Transverse colon (tissue), 4 donors: ENCODE results near the gene TMEM181. TPM values are rescaled to one million over a fixed set of nuclear protein-coding genes. Genes with fewer than 3 reads are reported as not detected.

Source experiments
- DNase-seq: peaks from one replicate; pipeline ENCODE4 v3.0.0-alpha.2; 2019
- H3K27ac ChIP-seq, 4 donors: fragments of 200-600 bp; sonication (generic); 2 replicates each; pipeline ENCODE4 v1.5.1; 2016 to 2018; ENCODE audit warnings: inconsistent platforms in 4 of 4
- H3K27me3 ChIP-seq: fragments of 200-600 bp; sonication (generic); 2 replicates; pipeline ENCODE4 v1.5.1; 2017; ENCODE audit warnings: inconsistent platforms
- H3K36me3 ChIP-seq, 4 donors: fragments of 200-600 bp; sonication (generic); 2 replicates each; pipeline ENCODE4 v1.5.1; 2017 to 2019; ENCODE audit warnings: inconsistent platforms in 4 of 4
- H3K4me1 ChIP-seq, 4 donors: fragments of 200-600 bp; sonication (generic); 2 replicates each; pipeline ENCODE4 v1.5.1; 2017 to 2020; ENCODE audit warnings: inconsistent platforms in 4 of 4
- H3K4me3 ChIP-seq, 4 donors: fragments of 200-600 bp; sonication (generic); 1 replicate in 1 of 4; 2 replicates in 3 of 4; pipeline versions ENCODE4 v1.5.1 to v1.6.1; 2017 to 2019; ENCODE audit warnings: inconsistent platforms in 4 of 4
- H3K9me3 ChIP-seq, 2 donors: fragments of 200-600 bp; sonication (generic); 2 replicates each; pipeline ENCODE4 v1.5.1; 2017 to 2019; ENCODE audit warnings: inconsistent platforms in 2 of 2
- EP300 ChIP-seq: sonication (generic); formaldehyde crosslinking; IDR thresholded peaks from one replicate; pipeline ENCODE4 v1.6.1; 2017; ENCODE audit warnings: antibody characterized with exemption, low read depth
- POLR2A ChIP-seq: fragments of 450-650 bp; IDR thresholded peaks from one replicate; pipeline ENCODE4 v1.6.1; 2016; ENCODE audit warnings: antibody characterized with exemption, mild to moderate bottlenecking, moderate library complexity
- POLR2AphosphoS5 ChIP-seq, 3 donors: sonication (generic); formaldehyde crosslinking; IDR thresholded peaks; one replicate each; pipeline ENCODE4 v1.6.1; 2016; ENCODE audit warnings: antibody characterized with exemption in 3 of 3
- WGBS, 2 donors: methylation state at CpG; one replicate each; pipeline ENCODE4 v1.1.5; 2018; ENCODE audit warnings: low coverage in 1 of 2; 5-methylcytosine and 5-hydroxymethylcytosine counted together
- in situ Hi-C, 4 donors: fragments of 200-750 bp; cut with MboI; loops; one replicate each; pipeline versions ENCODE4 v1.15.0 to v1.15.1; 2017; ENCODE audit warnings: low sequenced_read_pairs in 3 of 4, low pct_ligation_motif_present in 1 of 4, low pct_unique_long_range_greater_than_20kb in 1 of 4
- intact Hi-C: fragments of 100-400 bp; cut with DNase I; formaldehyde crosslinking; loops from one replicate; pipeline ENCODE4 v1.15.1; 2023; ENCODE audit warnings: low total_unique reads
- total RNA-seq, 4 donors: library from RNA; depleted of rRNA; stranded (reverse); fragments of >200 nt; gene quantifications; one replicate each; pipeline ENCODE4 v1.1.0, GENCODE V29; 2016
- TF ChIP-seq, protein P1 (sequence below), 5 experiments: fragments of 200-600 bp in 3 of 5; fragments of 450-650 bp in 2 of 5; sonication (generic) in 3 of 5; IDR thresholded peaks; 1 replicate in 2 of 5; 2 replicates in 3 of 5; pipeline ENCODE4 v1.5.1; 2016 to 2017; ENCODE audit warnings: antibody characterized with exemption in 5 of 5, inconsistent platforms in 3 of 5, mild to moderate bottlenecking in 2 of 5, moderate library complexity in 1 of 5

Gene TMEM181
- total RNA-seq, 4 donors from 2014 or later: 15.7 to 41.3 (median 34.2) TPM

DNA sequence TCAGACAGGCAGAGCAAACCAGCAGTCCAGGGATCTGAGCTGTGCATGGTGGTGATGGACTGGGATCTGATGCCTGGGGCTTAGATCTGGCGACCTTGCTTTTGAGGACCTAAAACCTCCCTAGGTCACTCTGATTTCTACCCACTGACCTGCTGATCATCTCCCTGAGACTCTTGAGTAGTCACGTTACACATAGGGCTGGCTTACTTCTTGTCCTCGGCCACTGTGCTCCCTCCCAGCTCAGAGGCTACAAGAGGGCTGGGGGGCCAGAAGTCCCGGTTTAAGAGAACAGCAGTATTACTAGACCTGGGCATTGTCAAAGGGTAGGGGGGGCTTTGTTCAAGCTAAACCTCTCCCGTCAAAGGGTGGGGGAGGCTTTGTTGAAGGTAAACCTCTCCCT lies 79.2 kb downstream of the TMEM181 start:
- TF ChIP-seq EP300: no peak
- TF ChIP-seq, protein P1, sequence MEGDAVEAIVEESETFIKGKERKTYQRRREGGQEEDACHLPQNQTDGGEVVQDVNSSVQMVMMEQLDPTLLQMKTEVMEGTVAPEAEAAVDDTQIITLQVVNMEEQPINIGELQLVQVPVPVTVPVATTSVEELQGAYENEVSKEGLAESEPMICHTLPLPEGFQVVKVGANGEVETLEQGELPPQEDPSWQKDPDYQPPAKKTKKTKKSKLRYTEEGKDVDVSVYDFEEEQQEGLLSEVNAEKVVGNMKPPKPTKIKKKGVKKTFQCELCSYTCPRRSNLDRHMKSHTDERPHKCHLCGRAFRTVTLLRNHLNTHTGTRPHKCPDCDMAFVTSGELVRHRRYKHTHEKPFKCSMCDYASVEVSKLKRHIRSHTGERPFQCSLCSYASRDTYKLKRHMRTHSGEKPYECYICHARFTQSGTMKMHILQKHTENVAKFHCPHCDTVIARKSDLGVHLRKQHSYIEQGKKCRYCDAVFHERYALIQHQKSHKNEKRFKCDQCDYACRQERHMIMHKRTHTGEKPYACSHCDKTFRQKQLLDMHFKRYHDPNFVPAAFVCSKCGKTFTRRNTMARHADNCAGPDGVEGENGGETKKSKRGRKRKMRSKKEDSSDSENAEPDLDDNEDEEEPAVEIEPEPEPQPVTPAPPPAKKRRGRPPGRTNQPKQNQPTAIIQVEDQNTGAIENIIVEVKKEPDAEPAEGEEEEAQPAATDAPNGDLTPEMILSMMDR (IDR thresholded peaks at IDR 0.05): no peak
- TF ChIP-seq POLR2A: no peak
- TF ChIP-seq POLR2AphosphoS5 (IDR thresholded peaks at IDR 0.05): no peak
- in situ Hi-C loops (no loop called here), intact Hi-C loops (no loop called here)
- no peak for DNase-seq
- H3K36me3 ChIP-seq: peaks cover 0 to 9% (median 4%) of the 10 kb centered on the region in 4 donors
- H3K4me1 ChIP-seq: peaks cover 15 to 37% (median 28%) of the 10 kb centered on the region in 4 donors
- 90 to 100% methylated on average over 2 to 4 of the region's 5 CpGs for WGBS, 2 donors
- H3K27ac ChIP-seq: no peak overlapping the region
- no peaks in the 10 kb centered on the region for H3K9me3 ChIP-seq
- no peaks in the 10 kb centered on the region for H3K27me3 ChIP-seq
- no peak overlapping the region for H3K4me3 ChIP-seq

DNA sequence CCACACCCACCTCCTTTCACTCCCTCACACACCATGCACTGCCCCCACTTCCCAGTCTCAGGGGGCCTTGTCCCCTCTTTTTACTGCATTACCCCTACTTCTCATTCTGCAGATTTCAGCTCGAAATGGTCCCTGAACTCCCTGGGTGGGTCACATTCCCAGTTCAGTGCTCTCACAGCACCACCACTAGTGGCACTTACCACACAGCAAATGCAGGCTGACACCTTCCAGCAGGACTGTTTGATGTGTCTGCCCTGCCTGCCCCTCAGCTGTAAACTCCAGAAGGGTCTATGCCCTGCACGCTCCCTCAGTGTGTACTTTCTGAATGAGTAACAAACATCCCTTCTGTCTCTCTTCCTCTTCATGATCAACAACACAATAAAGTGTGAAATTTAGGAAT lies 80.6 kb downstream of the TMEM181 start:
- H3K36me3 ChIP-seq: peaks cover 0 to 9% (median 4%) of the 10 kb centered on the region in 4 donors
- no peaks in the 10 kb centered on the region for H3K9me3 ChIP-seq
- no peak overlapping the region for H3K27ac ChIP-seq
- 92 to 100% methylated on average over 1 to 2 of the region's 2 CpGs for WGBS, 2 donors
- no peak overlapping the region for H3K4me3 ChIP-seq
- DNase-seq: no peak
- in situ Hi-C loops (no loop called here), intact Hi-C loops (no loop called here)
- H3K27me3 ChIP-seq: no peaks in the 10 kb centered on the region
- peaks cover 15 to 38% (median 28%) of the 10 kb centered on the region in 4 donors for H3K4me1 ChIP-seq
- TF ChIP-seq EP300 (no peak), POLR2AphosphoS5 (IDR thresholded peaks at IDR 0.05) (no peak), POLR2A (no peak)
- TF ChIP-seq, protein P1 (IDR thresholded peaks at IDR 0.05): no peak

DNA sequence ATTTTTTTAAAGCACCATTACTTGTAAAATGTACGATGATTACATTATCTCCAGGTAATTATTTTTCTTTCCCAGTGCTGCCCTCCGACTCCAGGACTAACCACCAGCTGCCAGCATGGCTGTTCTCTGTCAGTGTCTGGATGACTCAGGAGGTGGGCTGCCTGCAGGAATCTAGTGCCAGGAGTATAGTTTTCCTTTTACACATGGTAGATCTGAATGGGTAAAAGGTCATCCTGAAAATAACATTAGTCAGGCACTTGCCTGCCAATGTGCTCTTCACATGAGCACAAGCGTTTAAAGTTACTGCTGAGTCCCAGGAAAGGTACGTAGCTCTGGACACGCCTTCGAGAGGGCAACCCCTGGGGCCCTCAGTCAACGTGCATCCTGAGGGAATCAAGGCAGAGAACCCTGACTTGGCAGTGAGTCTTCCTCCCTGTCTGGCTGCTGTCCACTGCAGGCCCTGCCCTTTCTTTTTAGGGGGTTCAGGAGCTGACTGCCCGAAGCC lies 82.3 kb downstream of the TMEM181 start:
- no peaks in the 10 kb centered on the region for H3K9me3 ChIP-seq
- H3K27ac ChIP-seq: peak overlapping the region; percentile 95 to 99 (median 96)
- peaks cover 15 to 39% (median 28%) of the 10 kb centered on the region in 4 donors for H3K4me1 ChIP-seq
- no peak overlapping the region for H3K4me3 ChIP-seq
- H3K27me3 ChIP-seq: no peaks in the 10 kb centered on the region
- intact Hi-C loops (no loop called here), in situ Hi-C loops (no loop called here)
- 74 to 100% methylated on average over 1 to 8 of the region's 8 CpGs for WGBS, 2 donors
- no peak for DNase-seq
- peaks cover 0 to 3% (median 0%) of the 10 kb centered on the region in 4 donors for H3K36me3 ChIP-seq
- no peak for TF ChIP-seq EP300

DNA sequence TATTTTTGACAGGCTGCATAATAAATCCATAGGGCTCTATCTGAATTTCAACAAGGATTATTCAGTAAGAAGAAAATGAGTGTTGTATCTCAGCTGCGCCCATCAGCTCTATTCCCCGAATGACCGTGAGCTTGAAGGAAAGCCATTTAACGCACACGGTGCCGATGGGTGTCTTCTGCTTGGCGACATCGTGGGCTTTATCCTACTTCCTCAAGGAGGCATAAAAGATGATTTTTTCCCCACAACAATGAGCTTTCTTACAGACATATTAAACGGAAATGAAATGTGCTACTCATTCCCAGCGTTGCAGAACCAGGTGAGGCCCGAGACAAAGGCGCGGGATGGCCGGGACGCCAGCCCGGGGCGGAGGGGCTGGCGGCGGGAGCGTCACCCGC lies 83.9 kb downstream of the TMEM181 start:
- WGBS, 2 donors: 0 to 1% methylated on average over 7 to 8 of the region's 21 CpGs

More for the DNA sequence above, 83.9 kb downstream of the TMEM181 start:
- no peaks in the 10 kb centered on the region for H3K27me3 ChIP-seq
- H3K4me3 ChIP-seq: peak overlapping the region; percentile 69 to 86 (median 76)
- H3K36me3 ChIP-seq: no peaks in the 10 kb centered on the region
- no peaks in the 10 kb centered on the region for H3K9me3 ChIP-seq
- peak overlapping the region; percentile 95 to 99 (median 96) for H3K27ac ChIP-seq
- peaks cover 15 to 39% (median 28%) of the 10 kb centered on the region in 4 donors for H3K4me1 ChIP-seq
- no peak for DNase-seq
- intact Hi-C loops: no loop called here
- TF ChIP-seq EP300 (no peak), POLR2AphosphoS5 (IDR thresholded peaks at IDR 0.05) (no peak), POLR2A (no peak)
- TF ChIP-seq, protein P1 (IDR thresholded peaks at IDR 0.05): no peak
- in situ Hi-C loops: no loop called here
